WTC11 (cell line): Measurements from ENCODE around the gene C6orf47. TPM values are rescaled to one million over a fixed set of nuclear protein-coding genes. Genes with fewer than 3 reads are reported as not detected.

ENCODE experiments used
- ATAC-seq: fragments of 200-7000 bp; cut with Tn5 transposase; 2 replicates; pipeline ENCODE4 v1.10.0; 2021; ENCODE audit warnings: mild to moderate bottlenecking, moderate library complexity
- CTCF ChIA-PET: fragments of 300-600 bp; sonication (Branson Sonifier 250); formaldehyde crosslinking; loops from one replicate; lab custom pipeline; 2021; ENCODE audit warnings: antibody characterized with exemption; lab: Charles Lee
- POLR2A ChIA-PET: fragments of 350-600 bp; sonication (Branson Sonifier 250); formaldehyde crosslinking; loops from one replicate; lab custom pipeline; 2021; ENCODE audit warnings: antibody characterized with exemption; lab: Charles Lee
- DNase-seq: peaks from one replicate; pipeline ENCODE4 v3.0.0; 2021; ENCODE audit warnings: low spot score
- H3K27ac Mint-ChIP-seq: 2 replicates; pipeline ENCODE4 v1.8.0; 2021; ENCODE audit warnings: mixed read lengths
- H3K27me3 Mint-ChIP-seq: 2 replicates; pipeline ENCODE4 v1.8.0; 2021; ENCODE audit warnings: low read depth, mild to moderate bottlenecking, moderate library complexity, mixed read lengths
- H3K36me3 Mint-ChIP-seq: 2 replicates; pipeline ENCODE4 v1.8.0; 2021; ENCODE audit warnings: mixed read lengths
- H3K4me1 Mint-ChIP-seq: 2 replicates; pipeline ENCODE4 v1.8.0; 2022; ENCODE audit warnings: mixed read lengths
- H3K4me3 Mint-ChIP-seq: 2 replicates; pipeline ENCODE4 v1.8.0; 2021; ENCODE audit warnings: mild to moderate bottlenecking, moderate library complexity, mixed read lengths
- H3K9me3 Mint-ChIP-seq: 2 replicates; pipeline ENCODE4 v1.8.0; 2021; ENCODE audit warnings: mixed read lengths
- AFF4 ChIP-seq: sonication (generic); formaldehyde crosslinking; IDR thresholded peaks from 2 replicates; pipeline ENCODE4 v1.8.1; 2023; ENCODE audit warnings: mild to moderate bottlenecking, missing genetic modification reagents, borderline replicate concordance
- ATF1 ChIP-seq: sonication (generic); formaldehyde crosslinking; IDR thresholded peaks from 2 replicates; pipeline ENCODE4 v1.8.1; 2023; ENCODE audit warnings: mild to moderate bottlenecking, moderate library complexity, missing genetic modification reagents
- CBFB ChIP-seq: sonication (generic); formaldehyde crosslinking; IDR thresholded peaks from 2 replicates; pipeline ENCODE4 v1.8.1; 2022; ENCODE audit warnings: mild to moderate bottlenecking, low read depth, missing genetic modification reagents
- CREB1 ChIP-seq: sonication (generic); formaldehyde crosslinking; IDR thresholded peaks from 2 replicates; pipeline ENCODE4 v1.8.0; 2023; ENCODE audit warnings: mild to moderate bottlenecking, missing genetic modification reagents
- ELF4 ChIP-seq: sonication (generic); formaldehyde crosslinking; IDR thresholded peaks from 2 replicates; pipeline ENCODE4 v1.8.1; 2022; ENCODE audit warnings: low read depth, mild to moderate bottlenecking, moderate library complexity, missing genetic modification reagents
- FOXJ3 ChIP-seq: sonication (generic); formaldehyde crosslinking; IDR thresholded peaks from 2 replicates; pipeline ENCODE4 v1.9.0; 2021; ENCODE audit warnings: missing genetic modification reagents, mild to moderate bottlenecking, borderline replicate concordance
- GABPB1 ChIP-seq: sonication (generic); formaldehyde crosslinking; IDR thresholded peaks from 2 replicates; pipeline ENCODE4 v1.8.1; 2023; ENCODE audit warnings: mild to moderate bottlenecking, missing genetic modification reagents
- HMGA2 ChIP-seq: fragments of 250-450 bp; sonication (Bioruptor Pico); IDR thresholded peaks from 2 replicates; pipeline ENCODE4 v1.4.0; 2021; ENCODE audit warnings: mild to moderate bottlenecking, moderate library complexity
- JUN ChIP-seq: sonication (generic); formaldehyde crosslinking; IDR thresholded peaks from 2 replicates; pipeline ENCODE4 v1.8.0; 2023; ENCODE audit warnings: mild to moderate bottlenecking, missing genetic modification reagents
- MYBL2 ChIP-seq: sonication (generic); formaldehyde crosslinking; IDR thresholded peaks from 2 replicates; pipeline ENCODE4 v1.8.1; 2023; ENCODE audit warnings: mild to moderate bottlenecking, moderate library complexity, missing genetic modification reagents
- NR3C1 ChIP-seq: sonication (generic); formaldehyde crosslinking; conservative IDR thresholded peaks from 2 replicates; pipeline ENCODE4 v1.8.1; 2023; ENCODE audit warnings: low read depth, mild to moderate bottlenecking, missing genetic modification reagents
- PRDM15 ChIP-seq: sonication (generic); formaldehyde crosslinking; IDR thresholded peaks from 2 replicates; pipeline ENCODE4 v1.8.0; 2022; ENCODE audit warnings: missing genetic modification reagents
- SOX15 ChIP-seq: fragments of 250-450 bp; sonication (Bioruptor Pico); IDR thresholded peaks from 2 replicates; pipeline ENCODE4 v1.9.0; 2021; ENCODE audit warnings: mild to moderate bottlenecking
- TP53 ChIP-seq: sonication (generic); formaldehyde crosslinking; IDR thresholded peaks from 2 replicates; pipeline ENCODE4 v1.8.1; 2023; ENCODE audit warnings: mild to moderate bottlenecking, missing genetic modification reagents
- USF2 ChIP-seq: sonication (generic); formaldehyde crosslinking; IDR thresholded peaks from 2 replicates; pipeline ENCODE4 v1.8.1; 2023; ENCODE audit warnings: mild to moderate bottlenecking, missing genetic modification reagents, moderate library complexity
- ZNF232 ChIP-seq: sonication (generic); formaldehyde crosslinking; IDR thresholded peaks from 2 replicates; pipeline ENCODE4 v1.8.0; 2022; ENCODE audit warnings: mild to moderate bottlenecking, missing genetic modification reagents
- total RNA-seq: library from RNA; stranded (reverse); gene quantifications from 3 replicates; pipeline ENCODE4 v1.2.3, GENCODE V29; 2021
- TF ChIP-seq, protein P1 (sequence below): fragments of 250-450 bp; sonication (Bioruptor Pico); IDR thresholded peaks from 2 replicates; pipeline ENCODE4 v1.9.0; 2021; ENCODE audit warnings: mild to moderate bottlenecking, borderline replicate concordance
- TF ChIP-seq, protein P2 (sequence below): sonication (generic); formaldehyde crosslinking; IDR thresholded peaks from 2 replicates; pipeline ENCODE4 v1.8.1; 2022; ENCODE audit warnings: mild to moderate bottlenecking, missing genetic modification reagents, moderate library complexity, borderline replicate concordance
- TF ChIP-seq, protein P3 (sequence below): sonication (generic); formaldehyde crosslinking; IDR thresholded peaks from 2 replicates; pipeline ENCODE4 v1.8.0; 2023; ENCODE audit warnings: mild to moderate bottlenecking, missing genetic modification reagents

C6orf47 gene
- total RNA-seq, 1 experiment from 2014 or later, result 16.3 TPM

GRCh38 chr6:31658983-31659648, 1.5 kb downstream of the C6orf47 start (continued):
- TF ChIP-seq, protein P1, sequence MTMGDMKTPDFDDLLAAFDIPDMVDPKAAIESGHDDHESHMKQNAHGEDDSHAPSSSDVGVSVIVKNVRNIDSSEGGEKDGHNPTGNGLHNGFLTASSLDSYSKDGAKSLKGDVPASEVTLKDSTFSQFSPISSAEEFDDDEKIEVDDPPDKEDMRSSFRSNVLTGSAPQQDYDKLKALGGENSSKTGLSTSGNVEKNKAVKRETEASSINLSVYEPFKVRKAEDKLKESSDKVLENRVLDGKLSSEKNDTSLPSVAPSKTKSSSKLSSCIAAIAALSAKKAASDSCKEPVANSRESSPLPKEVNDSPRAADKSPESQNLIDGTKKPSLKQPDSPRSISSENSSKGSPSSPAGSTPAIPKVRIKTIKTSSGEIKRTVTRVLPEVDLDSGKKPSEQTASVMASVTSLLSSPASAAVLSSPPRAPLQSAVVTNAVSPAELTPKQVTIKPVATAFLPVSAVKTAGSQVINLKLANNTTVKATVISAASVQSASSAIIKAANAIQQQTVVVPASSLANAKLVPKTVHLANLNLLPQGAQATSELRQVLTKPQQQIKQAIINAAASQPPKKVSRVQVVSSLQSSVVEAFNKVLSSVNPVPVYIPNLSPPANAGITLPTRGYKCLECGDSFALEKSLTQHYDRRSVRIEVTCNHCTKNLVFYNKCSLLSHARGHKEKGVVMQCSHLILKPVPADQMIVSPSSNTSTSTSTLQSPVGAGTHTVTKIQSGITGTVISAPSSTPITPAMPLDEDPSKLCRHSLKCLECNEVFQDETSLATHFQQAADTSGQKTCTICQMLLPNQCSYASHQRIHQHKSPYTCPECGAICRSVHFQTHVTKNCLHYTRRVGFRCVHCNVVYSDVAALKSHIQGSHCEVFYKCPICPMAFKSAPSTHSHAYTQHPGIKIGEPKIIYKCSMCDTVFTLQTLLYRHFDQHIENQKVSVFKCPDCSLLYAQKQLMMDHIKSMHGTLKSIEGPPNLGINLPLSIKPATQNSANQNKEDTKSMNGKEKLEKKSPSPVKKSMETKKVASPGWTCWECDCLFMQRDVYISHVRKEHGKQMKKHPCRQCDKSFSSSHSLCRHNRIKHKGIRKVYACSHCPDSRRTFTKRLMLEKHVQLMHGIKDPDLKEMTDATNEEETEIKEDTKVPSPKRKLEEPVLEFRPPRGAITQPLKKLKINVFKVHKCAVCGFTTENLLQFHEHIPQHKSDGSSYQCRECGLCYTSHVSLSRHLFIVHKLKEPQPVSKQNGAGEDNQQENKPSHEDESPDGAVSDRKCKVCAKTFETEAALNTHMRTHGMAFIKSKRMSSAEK, result no peak
- TF ChIP-seq JUN (no peak), USF2 (no peak), SOX15 (no peak)

- ATAC-seq, result no peak
- CTCF ChIA-PET, result interaction anchor here (1.1 kb wide), 1 partner anchor 112 kb away, joined by 3 read pairs; the partner anchor contains the start of gene ATP6V1G2
- DNase-seq, result no peak
- no peaks in the 10 kb centered on the region for H3K27me3 Mint-ChIP-seq
- no peak overlapping the region; the same call in 1 of the 2 replicates for H3K4me3 Mint-ChIP-seq
- POLR2A ChIA-PET, result no interaction called here
- H3K36me3 Mint-ChIP-seq, result peaks cover 15% of the 10 kb centered on the region
- no peak overlapping the region; the same call in 1 of the 2 replicates for H3K27ac Mint-ChIP-seq
- no peaks in the 10 kb centered on the region for H3K9me3 Mint-ChIP-seq
- peaks cover 21% of the 10 kb centered on the region for H3K4me1 Mint-ChIP-seq
- no peak for TF ChIP-seq AFF4 (CRISPR knock-in tag)
- TF ChIP-seq ATF1, result no peak
- TF ChIP-seq, protein P2, sequence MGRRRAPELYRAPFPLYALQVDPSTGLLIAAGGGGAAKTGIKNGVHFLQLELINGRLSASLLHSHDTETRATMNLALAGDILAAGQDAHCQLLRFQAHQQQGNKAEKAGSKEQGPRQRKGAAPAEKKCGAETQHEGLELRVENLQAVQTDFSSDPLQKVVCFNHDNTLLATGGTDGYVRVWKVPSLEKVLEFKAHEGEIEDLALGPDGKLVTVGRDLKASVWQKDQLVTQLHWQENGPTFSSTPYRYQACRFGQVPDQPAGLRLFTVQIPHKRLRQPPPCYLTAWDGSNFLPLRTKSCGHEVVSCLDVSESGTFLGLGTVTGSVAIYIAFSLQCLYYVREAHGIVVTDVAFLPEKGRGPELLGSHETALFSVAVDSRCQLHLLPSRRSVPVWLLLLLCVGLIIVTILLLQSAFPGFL (CRISPR knock-in tag), result no peak
- TF ChIP-seq ZNF232 (CRISPR knock-in tag), result no peak
- TF ChIP-seq, protein P3, sequence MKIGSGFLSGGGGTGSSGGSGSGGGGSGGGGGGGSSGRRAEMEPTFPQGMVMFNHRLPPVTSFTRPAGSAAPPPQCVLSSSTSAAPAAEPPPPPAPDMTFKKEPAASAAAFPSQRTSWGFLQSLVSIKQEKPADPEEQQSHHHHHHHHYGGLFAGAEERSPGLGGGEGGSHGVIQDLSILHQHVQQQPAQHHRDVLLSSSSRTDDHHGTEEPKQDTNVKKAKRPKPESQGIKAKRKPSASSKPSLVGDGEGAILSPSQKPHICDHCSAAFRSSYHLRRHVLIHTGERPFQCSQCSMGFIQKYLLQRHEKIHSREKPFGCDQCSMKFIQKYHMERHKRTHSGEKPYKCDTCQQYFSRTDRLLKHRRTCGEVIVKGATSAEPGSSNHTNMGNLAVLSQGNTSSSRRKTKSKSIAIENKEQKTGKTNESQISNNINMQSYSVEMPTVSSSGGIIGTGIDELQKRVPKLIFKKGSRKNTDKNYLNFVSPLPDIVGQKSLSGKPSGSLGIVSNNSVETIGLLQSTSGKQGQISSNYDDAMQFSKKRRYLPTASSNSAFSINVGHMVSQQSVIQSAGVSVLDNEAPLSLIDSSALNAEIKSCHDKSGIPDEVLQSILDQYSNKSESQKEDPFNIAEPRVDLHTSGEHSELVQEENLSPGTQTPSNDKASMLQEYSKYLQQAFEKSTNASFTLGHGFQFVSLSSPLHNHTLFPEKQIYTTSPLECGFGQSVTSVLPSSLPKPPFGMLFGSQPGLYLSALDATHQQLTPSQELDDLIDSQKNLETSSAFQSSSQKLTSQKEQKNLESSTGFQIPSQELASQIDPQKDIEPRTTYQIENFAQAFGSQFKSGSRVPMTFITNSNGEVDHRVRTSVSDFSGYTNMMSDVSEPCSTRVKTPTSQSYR (CRISPR knock-in tag), result no peak
- no peak for TF ChIP-seq ELF4 (CRISPR knock-in tag)
- no peak for TF ChIP-seq FOXJ3 (CRISPR knock-in tag)
- no peak for TF ChIP-seq CREB1 (CRISPR knock-in tag)
- TF ChIP-seq CBFB (CRISPR knock-in tag), result no peak
- TF ChIP-seq NR3C1 (CRISPR knock-in tag), result no peak
- no peak for TF ChIP-seq MYBL2
- TF ChIP-seq JUN, result no peak
- no peak for TF ChIP-seq TP53 (CRISPR knock-in tag)
- no peak for TF ChIP-seq PRDM15 (CRISPR knock-in tag)
- TF ChIP-seq HMGA2 (CRISPR knock-in tag), result no peak
- TF ChIP-seq GABPB1 (CRISPR knock-in tag), result no peak
Measured at GRCh38 chr6:31658158-31658688, 2.4 kb downstream of the C6orf47 start.
